HepG2 (cell line): ENCODE results near the gene ADSS1. TPM values are rescaled to one million over a fixed set of nuclear protein-coding genes. Genes with fewer than 3 reads are reported as not detected.

ENCODE experiments used
- ATAC-seq: fragments of 200-7000 bp; cut with Tn5 transposase; 3 replicates; pipeline ENCODE4 v1.9.1; 2020; ENCODE audit warnings: mild to moderate bottlenecking, moderate library complexity
- BruUV-seq: library from RNA; stranded (reverse); fragments of 400-500 nt; replicated peaks from 2 replicates; lab custom pipeline; 2021; lab: Mats Ljungman, UMichigan
- CTCF ChIA-PET: fragments of 300-600 bp; formaldehyde crosslinking; extraction: SDS; loops from one replicate; lab custom pipeline; 2021; ENCODE audit warnings: low total read pairs, inconsistent platforms, low intra/inter-chr PET ratio; lab: Yijun Ruan, JAX
- POLR2A ChIA-PET: fragments of 350-600 bp; sonication (Branson Sonifier 250); formaldehyde crosslinking; loops from one replicate; lab custom pipeline; 2020; ENCODE audit warnings: antibody characterized with exemption, inconsistent platforms; lab: Yijun Ruan, JAX
- DNase-seq: peaks from one replicate; pipeline ENCODE4 v3.0.0-alpha.2; 2015; ENCODE audit warnings: low spot score
- FAIRE-seq: peaks from 3 replicates; lab custom pipeline; 2011; peaks lifted over from hg19 to GRCh38; lab: Jason Lieb, UNC
- H2AFZ ChIP-seq: one replicate; pipeline ENCODE4 v1.6.1; 2011; ENCODE audit warnings: low read length, inconsistent platforms
- H3K27ac ChIP-seq: fragments of 300-600 bp; 3 replicates; pipeline ENCODE4 v1.8.0; 2011; ENCODE audit warnings: mixed run types, mild to moderate bottlenecking, mixed read lengths, low read length, inconsistent platforms; ENCODE audit not compliant: insufficient read depth; ENCODE audit errors: extremely low read length
- H3K27me3 ChIP-seq, 2 experiments: fragments of 200-600 bp in 1 of 2; 2 replicates in 1 of 2; 3 replicates in 1 of 2; pipeline versions ENCODE4 v1.6.0 to v1.8.0; 2011; ENCODE audit warnings: low read length in 2 of 2, mild to moderate bottlenecking in 2 of 2, moderate library complexity in 2 of 2, inconsistent platforms in 1 of 2; ENCODE audit not compliant: insufficient read depth in 2 of 2, control insufficient read depth in 1 of 2
- H3K36me3 ChIP-seq, 2 experiments: fragments of 200-600 bp in 1 of 2; replicated peaks in 1 of 2; 2 replicates in 1 of 2; 3 replicates in 1 of 2; pipeline versions ENCODE4 v1.5.1 to v1.8.0; 2011; ENCODE audit warnings: low read length in 2 of 2, inconsistent platforms in 1 of 2; ENCODE audit not compliant: insufficient read depth in 2 of 2, control insufficient read depth in 1 of 2
- H3K4me1 ChIP-seq: 2 replicates; pipeline ENCODE4 v1.5.1; 2012; ENCODE audit warnings: low read length, inconsistent platforms; ENCODE audit not compliant: insufficient read depth
- H3K4me2 ChIP-seq: 2 replicates; pipeline ENCODE4 v1.6.0; 2011; ENCODE audit warnings: low read depth, low read length, inconsistent platforms
- H3K4me3 ChIP-seq, 3 experiments: fragments of 200-600 bp in 1 of 3; sonication (generic), shearing (Covaris generic) in 1 of 3; replicated peaks in 1 of 3; 2 replicates each; pipeline ENCODE4 v1.5.1; 2011 to 2016; ENCODE audit warnings: low read length in 3 of 3, inconsistent platforms in 2 of 3, low read depth in 2 of 3, mild to moderate bottlenecking in 2 of 3, control low read depth in 1 of 3, mixed read lengths in 1 of 3; ENCODE audit not compliant: insufficient read depth in 1 of 3
- H3K79me2 ChIP-seq: one replicate; pipeline ENCODE4 v1.6.1; 2011; ENCODE audit warnings: low read length, inconsistent platforms; ENCODE audit not compliant: insufficient read depth
- H3K9ac ChIP-seq: 2 replicates; pipeline ENCODE4 v1.6.0; 2011; ENCODE audit warnings: mild to moderate bottlenecking, low read depth, low read length, inconsistent platforms; ENCODE audit not compliant: insufficient read depth
- H3K9me3 ChIP-seq: 2 replicates; pipeline ENCODE4 v1.5.1; 2012; ENCODE audit warnings: mild to moderate bottlenecking, low read length
- H4K20me1 ChIP-seq: 2 replicates; pipeline ENCODE4 v1.6.0; 2011; ENCODE audit warnings: inconsistent platforms, mild to moderate bottlenecking, low read length, moderate library complexity; ENCODE audit not compliant: insufficient read depth
- ASH2L ChIP-seq: fragments of 300-600, 200-600 bp; sonication (generic); IDR thresholded peaks from 2 replicates; pipeline ENCODE4 v1.7.0; 2017; ENCODE audit warnings: low read depth, mild to moderate bottlenecking, moderate library complexity, mixed read lengths, low read length; ENCODE audit not compliant: insufficient read length
- CHCHD3 ChIP-seq: sonication (generic); formaldehyde crosslinking; IDR thresholded peaks from 2 replicates; pipeline ENCODE4 v1.8.0; 2022; ENCODE audit warnings: mild to moderate bottlenecking, missing genetic modification reagents, moderate library complexity
- DZIP1 ChIP-seq: sonication (generic); formaldehyde crosslinking; IDR thresholded peaks from 2 replicates; pipeline ENCODE4 v1.5.0; 2020; ENCODE audit warnings: mild to moderate bottlenecking, missing genetic modification reagents
- KDM5A ChIP-seq: fragments of 200-600 bp; sonication (generic); IDR thresholded peaks from 2 replicates; pipeline ENCODE4 v1.7.0; 2018; ENCODE audit warnings: antibody characterized with exemption, mild to moderate bottlenecking, low read length, borderline replicate concordance
- PITX1 ChIP-seq: sonication (generic); formaldehyde crosslinking; IDR thresholded peaks from 2 replicates; pipeline ENCODE4 v1.5.1; 2020; ENCODE audit warnings: mild to moderate bottlenecking, missing genetic modification reagents
- RAD51 ChIP-seq: fragments of 450-650 bp; IDR thresholded peaks from 2 replicates; pipeline ENCODE4 v1.6.1; 2016; ENCODE audit warnings: borderline replicate concordance
- SATB2 ChIP-seq: sonication (generic); formaldehyde crosslinking; IDR thresholded peaks from 2 replicates; pipeline ENCODE4 v1.5.0; 2020; ENCODE audit warnings: missing genetic modification reagents
- SP1 ChIP-seq, 2 experiments: fragments of 450-650 bp in 1 of 2; sonication (generic) in 1 of 2; formaldehyde crosslinking in 1 of 2; IDR thresholded peaks; 2 replicates each; pipeline versions ENCODE4 v1.4.0 to v1.6.1; 2016 to 2020; ENCODE audit warnings: missing genetic modification reagents in 1 of 2
- TEAD3 ChIP-seq: optimal IDR thresholded peaks from 2 replicates; pipeline ENCODE3; 2016; ENCODE audit warnings: borderline replicate concordance
- TFAP4 ChIP-seq: sonication (generic); IDR thresholded peaks from 2 replicates; pipeline ENCODE4 v1.6.1; 2016; ENCODE audit warnings: low read depth, borderline replicate concordance
- TGIF2 ChIP-seq: IDR thresholded peaks from 2 replicates; pipeline ENCODE4 v1.6.1; 2016; ENCODE audit warnings: control low read depth, missing compliant biosample characterization
- ZKSCAN1 ChIP-seq: fragments of 150-350 bp; IDR thresholded peaks from 2 replicates; pipeline ENCODE4 v1.6.1; 2014; ENCODE audit warnings: low read length
- ZNF281 ChIP-seq: sonication (generic); formaldehyde crosslinking; IDR thresholded peaks from 2 replicates; pipeline ENCODE4 v1.4.0; 2020; ENCODE audit warnings: missing genetic modification reagents, borderline replicate concordance
- ZNF513 ChIP-seq: sonication (generic); formaldehyde crosslinking; conservative IDR thresholded peaks from 2 replicates; pipeline ENCODE4 v1.5.0; 2020; ENCODE audit warnings: missing genetic modification reagents
- ZNF773 ChIP-seq: sonication (generic); formaldehyde crosslinking; IDR thresholded peaks from 2 replicates; pipeline ENCODE4 v1.4.0; 2020; ENCODE audit warnings: missing genetic modification reagents, borderline replicate concordance
- ZNF883 ChIP-seq: sonication (generic); formaldehyde crosslinking; IDR thresholded peaks from 2 replicates; pipeline ENCODE4 v1.5.1; 2020; ENCODE audit warnings: mild to moderate bottlenecking, missing genetic modification reagents; ENCODE audit errors: not compliant biosample characterization
- WGBS: methylation state at CpG from one replicate; pipeline ENCODE4 v1.1.6; 2017; ENCODE audit warnings: low lambda C conversion rate; 5-methylcytosine and 5-hydroxymethylcytosine counted together
- in situ Hi-C: cut with HindIII; loops from 2 replicates; pipeline ENCODE4 v1.10.0; 2017; ENCODE audit warnings: low pct_unique_long_range_greater_than_20kb; ENCODE audit not compliant: extremely low pct_ligation_motif_present
- intact Hi-C: fragments of 100-400 bp; cut with micrococcal nuclease; formaldehyde crosslinking; loops from one replicate; pipeline ENCODE4 v1.10.0; 2022; ENCODE audit not compliant: unreplicated experiment
- polyA plus RNA-seq, 8 experiments: library from polyadenylated mRNA; depleted of rRNA in 3 of 8; stranded (reverse) in 7 of 8; unstranded in 1 of 8; fragments of >200 nt; fragmentation: Illumina TruSeq in 4 of 8; extraction: Trizol in 4 of 8; gene quantifications; 2 replicates each; pipeline versions ENCODE4 v1.2.1 to v1.2.3, GENCODE V29; 2011 to 2016; ENCODE audit warnings: low read depth in 4 of 8, missing spikeins in 1 of 8, mixed read lengths in 1 of 8; ENCODE audit not compliant: insufficient read depth in 1 of 8
- total RNA-seq, 5 experiments: library from RNA; depleted of rRNA; stranded (reverse); fragments of >200 nt; fragmentation: Illumina TruSeq; extraction: Trizol; gene quantifications; 2 replicates each; pipeline ENCODE4 v1.2.3, GENCODE V29; 2016; ENCODE audit warnings: low read depth in 1 of 5

The ADSS1 gene
- total and polyA plus RNA-seq, 2 of the 13 experiments (the other 11 are each of a cell fraction or from before 2014, with no cell fraction given), result 1.0 to 36.7 TPM

- Histone ChIP-seq H3K9me3 (no peaks in the 10 kb centered on the region), H3K4me2 (peak overlapping the region; percentile 92), H3K4me3 (peak overlapping the region; percentile 70 to 88 (median 78)), H2AFZ (no peak overlapping the region), H4K20me1 (peaks cover 12% of the 10 kb centered on the region), H3K27me3 (no peaks in the 10 kb centered on the region), H3K9ac (peak overlapping the region; percentile 86), H3K36me3 (peaks cover 7 to 17% of the 10 kb centered on the region in 2 experiments; a peak in 3 of 5 replicates), H3K27ac (peak overlapping the region; percentile 57), H3K4me1 (peaks cover 54% of the 10 kb centered on the region), H3K79me2 (peaks cover 26% of the 10 kb centered on the region)
- FAIRE-seq, result no peak
- intact Hi-C loops (loop anchor here (2.0 kb wide), 1 partner anchor 13 kb away; no protein-coding TSS in a partner anchor), in situ Hi-C loops (no loop called here)
- ATAC-seq, result peak; percentile 17
- ChIA-PET POLR2A (interaction anchor here (1.0 to 1.9 kb wide), 3 partner anchors 27 to 128 kb away, joined by 3 to 20 read pairs (median 4); partner anchors contain the start of gene SIVA1), CTCF (no interaction called here)
- DNase-seq, result peak; percentile 57
- WGBS, result 5% methylated on average over 7 of the region's 15 CpGs
- BruUV-seq, result TSS peak; percentile 55
- 0 out of 2 replicates have a peak, but pooled peaks have one; percentile 10 for TF ChIP-seq PITX1 (CRISPR knock-in tag)
- TF ChIP-seq RAD51, result no peak
- peak; percentile 3 for TF ChIP-seq ASH2L
- no peak for TF ChIP-seq DZIP1
- TF ChIP-seq TEAD3 (CRISPR knock-in tag), result no peak
- 0 out of 2 replicates have a peak, but pooled peaks have one; percentile 9 for TF ChIP-seq TGIF2 (CRISPR knock-in tag)
- TF ChIP-seq SP1 (IDR thresholded peaks at IDR 0.05), result no peak
- TF ChIP-seq SP1 (CRISPR knock-in tag; IDR thresholded peaks at IDR 0.05), result peak; percentile 76; the same call in 1 of the 2 replicates
- peak; percentile 24; the same call in 1 of the 2 replicates for TF ChIP-seq ZNF281 (CRISPR knock-in tag)
- no peak for TF ChIP-seq ZNF513 (CRISPR knock-in tag)
- TF ChIP-seq KDM5A, result no peak
- no peak for TF ChIP-seq ZNF773 (CRISPR knock-in tag)
- TF ChIP-seq SATB2 (CRISPR knock-in tag), result no peak
- no peak for TF ChIP-seq CHCHD3 (CRISPR knock-in tag)
- no peak for TF ChIP-seq ZKSCAN1
- peak; percentile 25 for TF ChIP-seq ZNF883
- peak; percentile 41; the same call in 1 of the 2 replicates for TF ChIP-seq TFAP4
Observed at GRCh38 chr14:104794099-104794498, 70.1 kb downstream of the ADSS1 start.
